GF-D8 (cell line): ENCODE results near the gene HEG1.
"Not testable (repeated sequence)": the region's sequence is repeated elsewhere in the genome, so short reads cannot be mapped to it uniquely, and the experiment has no call there.

ENCODE experiments used
- DNase-seq: peaks from one replicate; lab custom pipeline; 2025; lab: John Stamatoyannopoulos, UW

HEG1 gene

GRCh38 chr3:124984754-124985153 lies 71.0 kb downstream of the HEG1 start:
- DNase-seq, result no peak

GRCh38 chr3:124982855-124983254 lies 72.9 kb downstream of the HEG1 start:
- no peak for DNase-seq

GRCh38 chr3:124981472-124981871 lies 74.3 kb downstream of the HEG1 start:
- DNase-seq, result no peak

GRCh38 chr3:124978627-124979026 lies 77.2 kb downstream of the HEG1 start:
- DNase-seq, result no peak

GRCh38 chr3:124976383-124976782 lies 79.4 kb downstream of the HEG1 start:
- DNase-seq, result no peak

- DNase-seq, result no peak
These were observed 81.1 kb downstream of the HEG1 start for GRCh38 chr3:124974691-124975090.

GRCh38 chr3:124973290-124973689 lies 82.5 kb downstream of the HEG1 start:
- no peak for DNase-seq

- DNase-seq, result no peak
These were observed 83.3 kb downstream of the HEG1 start for GRCh38 chr3:124972457-124972856.

- DNase-seq, result no peak
These were observed 85.7 kb downstream of the HEG1 start for GRCh38 chr3:124969963-124970722.

GRCh38 chr3:124969190-124969589 lies 86.6 kb downstream of the HEG1 start:
- DNase-seq, result no peak

- no peak for DNase-seq
These were observed 87.8 kb downstream of the HEG1 start for GRCh38 chr3:124967964-124968363.

GRCh38 chr3:124966521-124967445 lies 89.0 kb downstream of the HEG1 start:
- no peak for DNase-seq

GRCh38 chr3:124965413-124965812 lies 90.4 kb downstream of the HEG1 start:
- no peak for DNase-seq

- DNase-seq, result no peak
These were observed 91.4 kb downstream of the HEG1 start for GRCh38 chr3:124964387-124964786.

- DNase-seq, result no peak
These were observed 92.0 kb downstream of the HEG1 start for GRCh38 chr3:124963755-124964154.

- DNase-seq, result no peak
These were observed 93.3 kb downstream of the HEG1 start for GRCh38 chr3:124962403-124962940.

GRCh38 chr3:124960698-124961097 lies 95.1 kb downstream of the HEG1 start:
- no peak for DNase-seq

- no peak for DNase-seq
These were observed 95.7 kb downstream of the HEG1 start for GRCh38 chr3:124960105-124960504.

- not testable (repeated sequence) for DNase-seq
These were observed 97.8 kb downstream of the HEG1 start for GRCh38 chr3:124957951-124958350.

- no peak for DNase-seq
These were observed 103.4 kb downstream of the HEG1 start for GRCh38 chr3:124952282-124952855.

- no peak for DNase-seq
These were observed 104.1 kb downstream of the HEG1 start for GRCh38 chr3:124951511-124952281.

- DNase-seq, result no peak
These were observed 105.8 kb downstream of the HEG1 start for GRCh38 chr3:124950026-124950425.
